NCI-H1417 treated with DMSO at 0.1 percent for 48 hours (cell line): Measurements from ENCODE around the gene CNN1.
"Not testable (repeated sequence)": the region's sequence is repeated elsewhere in the genome, so short reads cannot be mapped to it uniquely, and the experiment has no call there.

Source experiments
- DNase-seq: peaks from one replicate; lab custom pipeline; 2025; lab: John Stamatoyannopoulos, UW

CNN1 gene

GRCh38 chr19:11566164-11566563 lies 27.5 kb downstream of the CNN1 start:
- no peak for DNase-seq

DNA sequence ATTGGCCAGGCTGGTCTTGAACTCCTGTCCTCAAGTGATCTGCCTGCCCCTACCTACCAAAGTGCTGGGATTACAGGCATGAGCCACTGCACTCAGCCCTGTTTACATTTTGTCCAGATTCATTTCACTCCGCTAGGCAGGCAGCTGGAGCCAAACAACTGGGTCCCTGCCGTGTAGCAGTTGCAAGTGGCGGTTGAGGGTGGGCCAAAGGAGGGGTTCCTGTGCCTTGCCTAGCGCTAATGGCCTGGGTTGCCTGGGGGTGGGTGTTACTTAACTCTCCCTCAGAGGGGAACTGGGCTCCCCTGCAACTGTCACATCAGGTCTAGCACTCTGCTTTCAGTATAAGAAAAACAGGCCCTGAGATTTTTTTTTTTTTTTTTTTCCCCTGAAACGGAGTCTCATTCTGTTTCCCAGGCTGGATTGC lies 31.4 kb downstream of the CNN1 start:
- DNase-seq, result no peak

- DNase-seq, result not testable (repeated sequence)
Observed at GRCh38 chr19:11573354-11573753, 34.7 kb downstream of the CNN1 start.

GRCh38 chr19:11573763-11574162 lies 35.1 kb downstream of the CNN1 start:
- DNase-seq, result not testable (repeated sequence)

- DNase-seq, result no peak
Observed at GRCh38 chr19:11574689-11575088, 36.0 kb downstream of the CNN1 start.

DNA sequence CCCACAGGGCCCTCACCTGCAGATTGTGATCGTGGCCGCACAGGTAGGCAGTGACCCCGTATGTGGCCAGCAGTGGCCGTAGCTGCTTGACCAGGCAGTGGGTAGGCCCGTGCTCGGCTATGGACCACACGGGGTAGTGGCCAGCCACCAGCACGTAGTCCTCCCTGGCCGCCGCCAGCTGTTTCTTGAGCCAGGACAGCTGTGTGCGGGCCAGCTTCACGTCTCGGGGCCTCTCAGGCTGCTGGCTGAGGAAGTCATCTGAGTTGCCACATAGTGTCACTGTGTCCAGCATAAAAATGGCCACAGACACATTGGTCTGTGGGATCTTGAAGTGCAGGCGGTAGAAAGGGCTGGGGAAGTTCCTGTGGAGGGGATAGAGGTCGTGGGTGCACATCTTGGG lies 37.6 kb downstream of the CNN1 start:
- DNase-seq, result no peak

DNA sequence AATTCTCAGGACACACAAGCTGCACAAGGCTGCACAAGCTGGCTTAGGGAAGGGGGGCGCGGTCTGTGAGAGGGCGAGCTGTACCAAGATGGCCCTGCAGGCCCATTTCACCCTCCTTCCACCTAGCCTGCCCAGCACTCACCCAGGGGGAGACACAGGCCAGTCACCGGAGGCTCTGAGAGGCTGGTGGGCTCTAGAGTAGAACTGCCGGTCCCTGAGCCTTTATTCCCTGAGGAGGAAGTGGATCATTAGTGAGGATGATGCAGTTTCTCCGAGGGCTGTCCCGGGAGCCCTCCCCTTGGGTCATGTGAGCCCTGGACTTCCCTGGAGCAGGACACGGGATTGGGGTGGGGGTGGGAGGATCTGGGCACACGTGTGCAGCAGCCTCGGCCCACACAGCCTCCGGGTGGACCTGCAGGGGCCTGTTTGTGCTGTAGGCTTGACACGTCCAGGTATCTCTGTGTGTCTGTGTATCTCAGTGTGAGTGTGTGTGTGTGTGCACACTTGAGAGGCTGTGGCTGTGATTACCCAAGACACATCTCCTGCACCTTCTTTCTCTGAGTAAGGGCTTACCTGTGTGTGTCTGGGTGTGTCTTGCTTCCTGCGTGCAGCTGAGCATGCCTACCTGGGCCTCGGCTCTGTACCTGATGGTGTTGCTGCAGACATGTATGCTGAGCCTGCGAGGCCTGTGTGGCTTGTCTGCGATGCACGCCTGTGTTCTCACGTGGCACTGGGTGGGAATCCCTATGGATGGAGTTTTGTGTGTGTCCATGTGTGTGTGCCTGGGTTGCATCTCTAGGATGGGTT lies 39.0 kb downstream of the CNN1 start, which contains the start of gene ACP5:
TSS of gene ACP5 (minus strand) at position 195 of the 807 bp plus-strand sequence. CDS start 328 bp downstream, outside the sequence.
- no peak for DNase-seq

DNA sequence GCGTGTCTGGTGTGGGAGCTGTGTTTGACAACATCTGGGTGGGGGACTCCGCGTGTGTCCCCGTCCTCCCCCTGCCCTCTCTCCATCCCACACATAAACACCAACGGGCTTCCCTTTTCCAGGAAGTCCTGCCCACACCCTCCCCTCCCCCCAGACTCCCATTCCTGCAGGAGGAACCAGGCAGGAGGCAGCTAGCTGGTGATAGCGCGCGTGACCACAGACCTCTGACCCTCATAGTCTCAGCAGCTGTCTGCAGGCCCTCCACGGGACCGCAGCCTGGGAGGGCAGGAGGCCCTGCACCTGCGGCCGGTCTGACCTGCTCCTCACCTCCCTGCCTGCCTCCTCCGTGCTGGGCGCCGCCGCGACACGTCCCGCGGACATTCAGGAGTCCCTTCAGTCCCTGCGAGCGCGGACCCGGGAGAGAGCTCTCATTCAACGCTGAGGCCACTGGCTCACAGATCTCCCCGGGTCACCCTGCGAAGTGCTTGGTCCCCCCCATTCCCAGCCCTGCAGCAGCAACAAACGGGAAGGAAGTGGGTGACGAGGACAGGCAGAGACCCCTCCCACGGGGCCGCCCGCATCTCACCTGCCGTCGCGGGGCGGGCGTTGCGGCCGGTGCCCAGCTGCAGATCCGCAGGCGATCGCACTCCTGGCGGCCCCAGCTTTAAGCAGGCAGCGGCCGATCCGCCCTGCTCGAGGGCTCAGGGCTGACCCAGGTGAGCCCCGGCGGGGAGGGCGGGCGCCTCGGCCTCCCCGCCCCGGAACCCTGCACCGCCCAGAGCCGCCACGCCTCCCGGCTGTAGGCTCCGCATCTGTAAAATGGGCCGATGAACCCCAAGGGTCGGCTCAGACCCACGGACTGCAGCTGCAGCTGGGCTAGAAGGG lies 39.8 kb downstream of the CNN1 start:
- DNase-seq, result no peak

DNA sequence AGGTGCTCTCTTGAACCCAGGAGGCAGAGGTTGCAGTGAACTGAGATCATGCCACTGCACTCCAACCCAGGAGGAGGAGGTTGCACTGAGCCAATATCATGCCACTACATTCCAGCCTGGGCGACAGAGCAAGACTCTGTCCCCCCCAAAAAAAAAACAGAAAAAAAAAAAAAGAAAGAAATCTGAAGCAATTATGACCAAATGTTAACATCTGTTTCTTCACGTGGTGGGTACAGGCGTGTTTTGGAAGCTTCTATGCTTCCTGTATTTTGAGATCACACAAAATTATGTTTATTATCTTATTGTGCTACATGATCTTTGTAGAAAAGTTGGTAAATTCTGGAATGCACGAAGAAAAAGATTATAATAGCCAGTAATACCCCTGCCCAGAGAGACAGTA lies 41.5 kb downstream of the CNN1 start:
- no peak for DNase-seq

- DNase-seq, result no peak
Observed at GRCh38 chr19:11581740-11582139, 43.1 kb downstream of the CNN1 start.

DNA sequence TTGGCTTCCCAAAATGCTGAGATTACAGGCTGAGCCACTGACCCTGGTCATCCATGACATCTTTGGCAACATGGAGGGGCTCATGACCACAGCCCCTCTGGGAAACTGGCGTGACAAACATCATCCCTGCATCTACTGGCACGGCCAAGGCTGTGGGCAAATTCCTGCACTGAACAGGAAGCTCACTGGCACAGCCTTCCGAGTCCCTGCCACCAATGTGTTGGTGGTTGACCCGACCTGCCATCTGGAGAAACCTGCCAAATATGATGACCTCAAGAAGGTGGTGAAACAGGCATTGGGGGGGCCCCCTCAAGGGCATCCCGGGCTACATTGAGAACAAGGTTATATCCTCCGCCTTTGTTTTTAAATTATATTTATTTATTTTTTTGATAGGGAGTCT lies 47.7 kb downstream of the CNN1 start:
- DNase-seq, result no peak

GRCh38 chr19:11587302-11587974 lies 48.8 kb downstream of the CNN1 start:
- DNase-seq, result peak; percentile 52

DNA sequence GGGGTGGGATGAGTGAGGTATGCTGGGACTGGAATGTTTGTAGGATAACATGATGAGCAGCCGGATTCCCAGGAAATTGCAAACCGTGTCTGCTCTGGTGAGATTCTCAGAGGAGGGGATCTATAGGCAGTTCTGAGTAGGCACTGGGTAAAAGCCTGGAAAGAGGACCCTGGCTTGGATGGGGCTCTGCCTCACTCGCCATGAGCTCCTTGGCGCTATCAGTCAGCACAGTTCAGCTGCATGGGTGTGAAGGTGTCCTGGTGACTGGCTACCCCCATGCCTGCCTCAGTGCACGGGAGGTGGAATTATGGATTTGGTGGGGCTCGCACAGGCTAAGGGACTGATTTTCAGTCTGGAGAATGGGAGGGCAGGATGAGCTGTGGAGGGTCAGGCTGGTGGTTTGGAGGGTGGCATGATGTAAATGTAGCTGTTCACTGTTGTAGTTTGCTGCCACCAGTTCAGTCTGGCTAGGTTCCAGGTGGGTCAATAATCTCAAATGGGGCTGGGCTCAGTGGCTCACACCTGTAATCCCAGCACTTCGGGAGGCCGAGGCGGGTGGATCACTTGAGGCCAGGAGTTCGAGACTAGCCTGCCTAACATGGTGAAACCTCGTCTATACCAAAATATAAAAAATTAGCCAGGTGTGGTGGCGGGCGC lies 49.5 kb downstream of the CNN1 start:
- DNase-seq, result no peak

- DNase-seq, result no peak
Observed at GRCh38 chr19:11594084-11594483, 55.4 kb downstream of the CNN1 start.

GRCh38 chr19:11596156-11596555 lies 57.5 kb downstream of the CNN1 start:
- DNase-seq, result no peak

DNA sequence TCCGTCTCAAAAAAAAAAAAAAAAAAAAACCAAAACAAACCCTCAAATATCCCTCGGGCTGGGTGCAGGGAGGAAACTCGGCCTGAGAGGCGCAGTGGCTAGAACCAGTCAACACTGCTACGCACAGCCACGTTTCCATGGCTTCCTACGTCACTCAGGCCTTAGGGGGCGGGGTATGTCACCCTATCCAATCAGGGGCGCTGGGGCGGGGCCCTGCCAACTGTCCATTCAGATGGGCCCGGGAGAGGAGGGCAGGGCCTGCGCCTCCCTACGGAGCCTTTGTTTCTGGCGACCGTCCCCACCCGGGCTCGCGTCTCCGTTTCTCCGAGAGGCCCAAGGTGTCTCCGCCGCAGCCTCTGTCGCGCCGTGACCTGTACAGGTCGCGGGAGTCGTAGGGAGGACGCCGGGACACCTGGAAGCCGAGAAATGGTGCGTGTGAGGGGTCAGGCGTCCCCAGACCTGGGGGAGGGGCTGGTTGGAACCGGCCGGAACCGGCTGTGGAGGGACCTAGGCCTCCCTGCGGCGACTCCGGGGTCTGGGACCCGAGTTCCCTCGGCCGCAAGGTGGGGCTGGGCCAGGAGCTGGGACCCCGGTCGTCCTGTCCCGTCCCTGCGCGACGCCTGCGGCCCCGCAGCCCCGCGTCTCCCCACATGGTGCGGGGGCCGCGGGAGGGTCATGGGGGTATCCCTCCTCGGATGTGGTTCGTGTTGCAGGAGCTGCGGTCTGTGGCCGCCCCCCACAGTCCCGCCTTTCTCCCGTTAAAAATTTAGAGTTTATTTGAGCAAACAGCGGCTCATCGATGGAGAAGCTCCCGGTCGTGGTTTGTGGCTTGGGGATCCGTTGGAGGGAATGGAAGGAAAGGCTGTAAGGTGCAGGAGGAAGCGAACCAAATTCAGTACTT lies 58.8 kb downstream of the CNN1 start, which contains the start of gene ZNF627:
TSS of gene ZNF627 (plus strand) at position 282 of the 901 bp plus-strand sequence. CDS start at position 427, 145 bp downstream.
- DNase-seq, result peak; percentile 95

- no peak for DNase-seq
Observed at GRCh38 chr19:11598103-11598483, 59.4 kb downstream of the CNN1 start.

DNA sequence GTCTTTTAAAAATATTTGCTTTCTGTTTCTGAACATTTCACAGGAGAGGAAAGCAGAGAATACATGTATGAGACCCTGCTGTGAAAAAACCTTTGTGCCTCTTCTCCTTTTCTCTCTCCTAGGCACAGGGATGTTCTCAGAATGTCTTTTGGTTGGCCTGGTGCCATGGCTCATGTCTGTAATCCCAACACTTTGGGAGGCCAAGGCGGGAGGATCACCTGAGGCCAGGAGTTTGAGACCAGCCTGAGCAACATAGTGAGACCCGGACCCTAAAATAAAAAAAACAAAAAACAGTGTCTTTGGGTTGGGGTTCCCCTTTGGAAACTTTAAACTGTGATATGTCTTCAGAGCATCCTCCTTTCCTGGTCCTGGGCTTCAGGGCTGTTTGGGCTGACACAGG lies 60.1 kb downstream of the CNN1 start:
- no peak for DNase-seq

DNA sequence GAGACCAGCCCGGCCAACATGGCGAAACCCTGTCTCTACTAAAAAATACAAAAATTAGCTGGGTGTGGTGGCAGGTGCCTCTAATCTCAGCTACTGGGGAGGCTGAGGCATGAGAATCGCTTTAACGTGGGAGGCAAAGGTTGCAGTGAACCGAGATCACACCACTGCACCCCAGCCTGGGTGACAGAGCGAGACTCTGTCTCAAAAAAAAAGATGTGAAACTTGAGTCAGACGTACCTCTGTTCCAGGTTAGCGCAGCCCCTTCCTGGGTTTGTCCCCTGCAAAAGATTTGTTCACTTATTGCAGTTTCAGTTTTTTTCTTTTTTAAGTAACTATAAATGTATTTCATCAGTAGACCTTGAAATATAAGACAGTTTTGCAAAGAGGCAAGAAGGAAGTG lies 61.1 kb downstream of the CNN1 start:
- not testable (repeated sequence) for DNase-seq
